ENCODE data around the gene FUCA1.

DNA sequence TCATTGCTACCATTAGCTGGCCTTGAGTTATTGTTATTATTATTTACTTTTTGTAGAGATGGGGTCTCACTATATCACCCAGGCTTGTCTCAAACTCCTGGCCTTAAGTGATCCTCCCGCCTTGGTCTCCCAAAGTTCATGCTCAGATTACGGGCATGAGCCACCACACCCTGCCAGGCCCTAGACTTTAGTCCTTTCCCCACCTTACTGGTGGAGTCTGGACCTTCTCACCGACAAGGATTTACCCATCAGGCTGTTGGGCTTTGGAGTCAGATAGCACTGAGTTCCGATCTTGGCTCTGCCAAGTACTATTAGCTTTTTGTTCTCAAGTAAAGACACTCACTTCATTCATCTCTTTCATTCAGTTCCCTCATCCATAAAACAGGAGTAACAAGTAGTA lies 27.9 kb upstream of the FUCA1 start:
- TF ChIP-seq, protein P1, sequence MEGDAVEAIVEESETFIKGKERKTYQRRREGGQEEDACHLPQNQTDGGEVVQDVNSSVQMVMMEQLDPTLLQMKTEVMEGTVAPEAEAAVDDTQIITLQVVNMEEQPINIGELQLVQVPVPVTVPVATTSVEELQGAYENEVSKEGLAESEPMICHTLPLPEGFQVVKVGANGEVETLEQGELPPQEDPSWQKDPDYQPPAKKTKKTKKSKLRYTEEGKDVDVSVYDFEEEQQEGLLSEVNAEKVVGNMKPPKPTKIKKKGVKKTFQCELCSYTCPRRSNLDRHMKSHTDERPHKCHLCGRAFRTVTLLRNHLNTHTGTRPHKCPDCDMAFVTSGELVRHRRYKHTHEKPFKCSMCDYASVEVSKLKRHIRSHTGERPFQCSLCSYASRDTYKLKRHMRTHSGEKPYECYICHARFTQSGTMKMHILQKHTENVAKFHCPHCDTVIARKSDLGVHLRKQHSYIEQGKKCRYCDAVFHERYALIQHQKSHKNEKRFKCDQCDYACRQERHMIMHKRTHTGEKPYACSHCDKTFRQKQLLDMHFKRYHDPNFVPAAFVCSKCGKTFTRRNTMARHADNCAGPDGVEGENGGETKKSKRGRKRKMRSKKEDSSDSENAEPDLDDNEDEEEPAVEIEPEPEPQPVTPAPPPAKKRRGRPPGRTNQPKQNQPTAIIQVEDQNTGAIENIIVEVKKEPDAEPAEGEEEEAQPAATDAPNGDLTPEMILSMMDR (IDR thresholded peaks at IDR 0.05; ENCODE audit: control extremely low read depth in 1 of 3, insufficient read depth in 1 of 3, low read depth in 1 of 3, low read length in 3 of 3): no peak
- TF ChIP-seq RBBP5 (IDR thresholded peaks at IDR 0.05; ENCODE audit: borderline replicate concordance, low read depth, low read length) (no peak), YY1 (IDR thresholded peaks at IDR 0.05; ENCODE audit: low read depth, low read length) (no peak)

All from H1 (cell line).